Vagina (tissue), 2 donors: ENCODE measurements around the gene MIEN1. TPM values are rescaled to one million over a fixed set of nuclear protein-coding genes. Genes with fewer than 3 reads are reported as not detected.

Experiments used
- DNase-seq, 2 donors: peaks; one replicate each; pipeline ENCODE4 v3.0.0-alpha.2; 2017; ENCODE audit errors: extremely low spot score in 2 of 2
- H3K27ac ChIP-seq: fragments of 200-600 bp; sonication (generic); one replicate; pipeline ENCODE4 v1.5.1; 2019
- H3K27me3 ChIP-seq: fragments of 200-600 bp; sonication (generic); one replicate; pipeline ENCODE4 v1.5.1; 2019
- H3K36me3 ChIP-seq, 2 donors: fragments of 200-600 bp; sonication (generic); one replicate each; pipeline ENCODE4 v1.5.1; 2017 to 2019
- H3K4me1 ChIP-seq: fragments of 200-600 bp; sonication (generic); one replicate; pipeline ENCODE4 v1.5.1; 2019
- H3K4me3 ChIP-seq, 2 donors: fragments of 200-600 bp; sonication (generic); 1 replicate in 1 of 2; 2 replicates in 1 of 2; pipeline ENCODE4 v1.5.1; 2016 to 2019
- H3K9me3 ChIP-seq: fragments of 200-600 bp; sonication (generic); one replicate; pipeline ENCODE4 v1.5.1; 2019
- CTCF ChIP-seq, 3 experiments: fragments of 450-650 bp in 2 of 3; fragments of 200-600 bp in 1 of 3; sonication (generic) in 1 of 3; IDR thresholded peaks; one replicate each; pipeline ENCODE4 v1.5.1; 2017 to 2019; ENCODE audit warnings: antibody characterized with exemption in 3 of 3, mild to moderate bottlenecking in 2 of 3, moderate library complexity in 2 of 3
- POLR2A ChIP-seq, 2 donors: fragments of 450-650 bp; IDR thresholded peaks; one replicate each; pipeline ENCODE4 v1.6.1; 2017; ENCODE audit warnings: antibody characterized with exemption in 2 of 2, mild to moderate bottlenecking in 2 of 2, moderate library complexity in 2 of 2
- POLR2AphosphoS5 ChIP-seq, 2 donors: sonication (generic); formaldehyde crosslinking; IDR thresholded peaks; one replicate each; pipeline ENCODE4 v1.9.0; 2017; ENCODE audit warnings: antibody characterized with exemption in 2 of 2, mild to moderate bottlenecking in 2 of 2, low read depth in 1 of 2; ENCODE audit not compliant: insufficient read depth in 1 of 2
- intact Hi-C: fragments of 100-400 bp; cut with DNase I; formaldehyde crosslinking; loops from one replicate; pipeline ENCODE4 v1.15.1; 2023
- total RNA-seq: library from RNA; depleted of rRNA; stranded (reverse); fragments of >200 nt; gene quantifications from one replicate; pipeline ENCODE4 v1.2.3, GENCODE V29; 2016

Gene MIEN1
- total RNA-seq, 1 donor from 2014 or later, result 74.2 TPM

- no peak for DNase-seq
- Histone ChIP-seq H3K27ac (no peak overlapping the region), H3K9me3 (no peaks in the 10 kb centered on the region), H3K4me3 (no peak overlapping the region), H3K27me3 (no peaks in the 10 kb centered on the region), H3K4me1 (peaks cover 13% of the 10 kb centered on the region), H3K36me3 (peaks cover 0 to 40% of the 10 kb centered on the region in 2 donors)
- TF ChIP-seq CTCF (IDR thresholded peaks at IDR 0.05) (no peak), POLR2AphosphoS5 (IDR thresholded peaks at IDR 0.05; ENCODE audit: insufficient read depth in 1 of 2, low read depth in 1 of 2) (no peak), POLR2A (IDR thresholded peaks at IDR 0.05) (no peak)
- intact Hi-C loops, result no loop called here
Measured at GRCh38 chr17:39717660-39718059, 12.7 kb downstream of the MIEN1 start.

- TF ChIP-seq POLR2AphosphoS5 (IDR thresholded peaks at IDR 0.05; ENCODE audit: insufficient read depth in 1 of 2, low read depth in 1 of 2) (peak in 1 of 2 donors; percentile 70), POLR2A (IDR thresholded peaks at IDR 0.05) (no peak)
- H3K36me3 ChIP-seq, result peaks cover 0 to 45% of the 10 kb centered on the region in 2 donors
- no peaks in the 10 kb centered on the region for H3K9me3 ChIP-seq
- peak overlapping the region; percentile 75 for H3K27ac ChIP-seq
- no peak for DNase-seq
- H3K4me3 ChIP-seq, result no peak overlapping the region
- no peaks in the 10 kb centered on the region for H3K27me3 ChIP-seq
- H3K4me1 ChIP-seq, result peaks cover 13% of the 10 kb centered on the region
- intact Hi-C loops, result no loop called here
Measured at GRCh38 chr17:39716879-39717536, 13.3 kb downstream of the MIEN1 start.

GRCh38 chr17:39716073-39716818 is 14.1 kb downstream of the MIEN1 start:
- intact Hi-C loops, result no loop called here
- no peaks in the 10 kb centered on the region for H3K9me3 ChIP-seq
- peaks cover 0 to 53% of the 10 kb centered on the region in 2 donors for H3K36me3 ChIP-seq
- H3K27me3 ChIP-seq, result no peaks in the 10 kb centered on the region
- no peak overlapping the region for H3K4me3 ChIP-seq
- no peak for DNase-seq
- TF ChIP-seq CTCF (IDR thresholded peaks at IDR 0.05) (no peak), POLR2A (IDR thresholded peaks at IDR 0.05) (no peak), POLR2AphosphoS5 (IDR thresholded peaks at IDR 0.05; ENCODE audit: insufficient read depth in 1 of 2, low read depth in 1 of 2) (no peak)
- peaks cover 13% of the 10 kb centered on the region for H3K4me1 ChIP-seq
- H3K27ac ChIP-seq, result peak overlapping the region; percentile 75

- H3K4me3 ChIP-seq, result no peak overlapping the region
Measured at GRCh38 chr17:39715375-39716072, 14.8 kb downstream of the MIEN1 start.

More at GRCh38 chr17:39715375-39716072, 14.8 kb downstream of the MIEN1 start:
- TF ChIP-seq POLR2A (IDR thresholded peaks at IDR 0.05), result no peak
- no peak for TF ChIP-seq POLR2AphosphoS5 (IDR thresholded peaks at IDR 0.05; ENCODE audit: insufficient read depth in 1 of 2, low read depth in 1 of 2)
- TF ChIP-seq CTCF (IDR thresholded peaks at IDR 0.05), result no peak
- intact Hi-C loops, result no loop called here
- no peaks in the 10 kb centered on the region for H3K27me3 ChIP-seq
- H3K27ac ChIP-seq, result peak overlapping the region; percentile 75
- H3K9me3 ChIP-seq, result no peaks in the 10 kb centered on the region
- peaks cover 0 to 53% of the 10 kb centered on the region in 2 donors for H3K36me3 ChIP-seq
- peaks cover 13% of the 10 kb centered on the region for H3K4me1 ChIP-seq
- DNase-seq, result no peak
